ENCODE results near the gene IGSF5.
"Not testable (repeated sequence)": the region's sequence is repeated elsewhere in the genome, so short reads cannot be mapped to it uniquely, and the experiment has no call there.

IGSF5 gene

DNA sequence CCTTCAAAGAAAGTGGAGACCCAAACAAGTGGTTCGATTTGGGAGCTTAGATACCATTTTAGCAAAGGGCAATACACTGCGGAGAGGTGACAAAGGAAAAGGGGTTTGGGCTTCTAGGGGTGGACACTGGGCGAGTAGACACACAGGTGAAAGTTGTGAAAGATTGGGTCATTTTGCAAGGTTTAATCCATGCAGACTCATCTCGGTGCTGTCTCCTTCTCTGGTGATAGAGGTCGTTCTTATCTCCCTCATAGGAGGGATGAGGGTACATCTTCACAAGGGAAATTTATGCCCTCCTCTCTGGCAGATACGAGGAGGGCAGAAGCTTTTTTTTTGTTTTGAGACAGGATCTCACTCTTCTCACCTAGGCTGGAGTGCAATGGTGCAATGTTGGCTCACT is 6.4 kb upstream of the IGSF5 start:
- TF ChIP-seq, protein P1, sequence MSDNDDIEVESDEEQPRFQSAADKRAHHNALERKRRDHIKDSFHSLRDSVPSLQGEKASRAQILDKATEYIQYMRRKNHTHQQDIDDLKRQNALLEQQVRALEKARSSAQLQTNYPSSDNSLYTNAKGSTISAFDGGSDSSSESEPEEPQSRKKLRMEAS (IDR thresholded peaks at IDR 0.05; ENCODE audit: low read depth, low read length): no peak
- TF ChIP-seq, protein P2, sequence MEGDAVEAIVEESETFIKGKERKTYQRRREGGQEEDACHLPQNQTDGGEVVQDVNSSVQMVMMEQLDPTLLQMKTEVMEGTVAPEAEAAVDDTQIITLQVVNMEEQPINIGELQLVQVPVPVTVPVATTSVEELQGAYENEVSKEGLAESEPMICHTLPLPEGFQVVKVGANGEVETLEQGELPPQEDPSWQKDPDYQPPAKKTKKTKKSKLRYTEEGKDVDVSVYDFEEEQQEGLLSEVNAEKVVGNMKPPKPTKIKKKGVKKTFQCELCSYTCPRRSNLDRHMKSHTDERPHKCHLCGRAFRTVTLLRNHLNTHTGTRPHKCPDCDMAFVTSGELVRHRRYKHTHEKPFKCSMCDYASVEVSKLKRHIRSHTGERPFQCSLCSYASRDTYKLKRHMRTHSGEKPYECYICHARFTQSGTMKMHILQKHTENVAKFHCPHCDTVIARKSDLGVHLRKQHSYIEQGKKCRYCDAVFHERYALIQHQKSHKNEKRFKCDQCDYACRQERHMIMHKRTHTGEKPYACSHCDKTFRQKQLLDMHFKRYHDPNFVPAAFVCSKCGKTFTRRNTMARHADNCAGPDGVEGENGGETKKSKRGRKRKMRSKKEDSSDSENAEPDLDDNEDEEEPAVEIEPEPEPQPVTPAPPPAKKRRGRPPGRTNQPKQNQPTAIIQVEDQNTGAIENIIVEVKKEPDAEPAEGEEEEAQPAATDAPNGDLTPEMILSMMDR (IDR thresholded peaks at IDR 0.05; ENCODE audit: low read depth, low read length): no peak
- no peak for TF ChIP-seq POLR2A (IDR thresholded peaks at IDR 0.05; ENCODE audit: extremely low read depth, insufficient read length)
- no peak for TF ChIP-seq MYC (IDR thresholded peaks at IDR 0.05; ENCODE audit: low read depth, low read length)
- no peak overlapping the region for H3K4me3 ChIP-seq (ENCODE audit: low read depth, low read length)
- no peak for DNase-seq (ENCODE audit: low read depth)

DNA sequence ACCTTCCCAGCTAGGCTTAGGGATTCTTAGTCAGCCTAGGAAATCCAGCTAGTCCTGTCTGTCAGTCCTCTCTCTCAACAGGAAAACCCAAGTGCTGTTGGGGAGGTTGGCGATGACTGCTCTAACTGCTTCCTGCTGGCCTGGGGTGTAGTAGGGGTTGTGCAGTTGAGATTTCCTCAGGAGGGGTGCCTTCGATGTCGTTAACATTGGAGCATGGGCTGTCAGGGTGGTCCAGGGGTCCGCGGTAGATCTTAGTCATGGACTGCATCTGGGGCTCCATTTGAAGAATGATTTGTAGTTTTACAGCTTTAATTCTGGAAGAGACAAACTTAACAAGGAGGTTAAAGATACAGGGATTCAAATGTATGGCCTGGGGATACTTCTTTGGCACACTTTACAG is 5.5 kb upstream of the IGSF5 start:
- not testable (repeated sequence) for DNase-seq (ENCODE audit: low read depth)

DNA sequence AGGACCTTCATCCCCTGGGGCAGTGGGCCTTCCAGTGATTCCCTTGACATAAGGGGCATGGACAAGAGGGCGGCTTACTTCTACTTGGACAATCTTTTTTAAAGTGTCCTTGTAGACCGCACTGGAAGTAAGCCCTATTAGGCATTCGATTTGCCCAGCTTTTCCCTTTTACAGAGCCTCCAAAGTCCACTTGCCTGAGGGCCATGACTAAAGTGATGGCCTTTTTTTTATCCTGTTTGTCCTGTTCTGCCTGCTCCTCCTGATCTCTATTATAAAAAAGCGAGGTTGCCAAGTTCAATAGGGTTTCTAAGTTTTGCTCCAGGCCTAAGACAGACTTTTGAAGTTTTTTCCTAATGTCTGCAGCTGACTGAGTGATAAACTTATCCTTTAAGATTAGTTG is 2.4 kb upstream of the IGSF5 start:
- DNase-seq (ENCODE audit: low read depth); H3K4me3 ChIP-seq (ENCODE audit: low read depth, low read length): not testable (repeated sequence)

More for the DNA sequence above, 5.5 kb upstream of the IGSF5 start:
- H3K4me3 ChIP-seq (ENCODE audit: low read depth, low read length): not testable (repeated sequence)

DNA sequence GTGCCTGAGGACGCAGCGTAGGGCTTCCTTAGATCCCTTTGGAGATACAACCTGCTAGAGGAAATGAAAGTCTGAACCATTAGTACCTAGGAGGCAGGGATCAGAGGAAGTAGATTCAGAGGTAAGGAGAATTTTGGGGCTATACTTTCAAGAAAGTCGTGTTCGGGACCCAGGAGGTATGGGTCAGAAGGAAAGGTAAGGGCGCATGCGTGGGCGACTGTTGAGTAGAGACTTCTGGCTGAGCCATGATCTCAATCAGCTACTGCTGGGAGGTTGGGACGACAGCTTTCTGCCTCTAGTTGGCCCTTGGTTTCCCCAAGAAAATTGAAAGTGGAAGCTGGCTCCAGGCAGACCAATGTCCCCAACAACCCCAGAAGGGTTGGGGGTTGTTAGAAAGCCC is 349 bp downstream of the IGSF5 start:
- not testable (repeated sequence) for DNase-seq (ENCODE audit: low read depth); H3K4me3 ChIP-seq (ENCODE audit: low read depth, low read length)

DNA sequence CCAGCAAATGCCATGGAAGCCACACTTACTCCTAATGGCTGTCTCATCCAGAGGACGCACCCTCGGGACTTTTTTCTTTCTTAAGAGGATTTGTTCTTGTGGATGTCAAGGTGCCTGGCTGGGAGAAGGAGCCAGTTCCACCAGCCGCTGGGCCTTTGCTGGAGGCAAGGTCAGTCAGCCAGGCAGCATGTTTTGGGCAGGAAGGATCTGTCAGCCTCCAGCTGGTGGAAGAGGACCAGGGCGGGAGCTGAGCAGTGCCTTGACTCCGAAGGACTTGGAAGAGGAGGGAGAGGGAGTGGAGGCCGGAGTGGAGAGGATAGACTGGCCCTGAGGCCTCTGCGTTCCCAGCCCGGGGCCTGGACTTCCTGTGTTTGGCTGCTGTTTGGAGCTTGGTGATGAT is 5.7 kb downstream of the IGSF5 start:
- H3K4me3 ChIP-seq (ENCODE audit: low read depth, low read length): no peak overlapping the region
- DNase-seq (ENCODE audit: low read depth): no peak
- no peak for TF ChIP-seq POLR2A (IDR thresholded peaks at IDR 0.05; ENCODE audit: extremely low read depth, insufficient read length)
- TF ChIP-seq MYC (IDR thresholded peaks at IDR 0.05; ENCODE audit: low read depth, low read length): no peak

DNA sequence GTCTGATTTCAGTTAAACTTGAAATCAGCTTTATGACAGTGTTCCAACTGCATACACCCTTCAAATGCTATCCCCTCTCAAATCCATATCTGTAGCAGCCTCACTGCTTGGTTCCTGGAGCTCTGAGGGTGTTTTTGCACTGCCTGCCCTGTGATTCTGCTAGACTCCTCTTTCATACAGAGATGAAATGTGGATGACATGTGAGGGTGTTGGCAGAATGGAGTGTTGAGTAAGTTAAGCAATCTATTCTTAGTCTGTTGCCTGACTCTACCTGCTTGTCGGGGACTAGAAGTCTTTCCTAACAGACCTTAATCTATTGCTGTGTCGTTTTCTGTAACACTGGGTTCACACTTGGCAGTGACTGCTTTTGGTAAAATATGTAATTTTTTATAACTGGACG is 9.8 kb downstream of the IGSF5 start:
- H3K4me3 ChIP-seq (ENCODE audit: low read depth, low read length): no peak overlapping the region
- DNase-seq (ENCODE audit: low read depth): no peak
- TF ChIP-seq, protein P2 (IDR thresholded peaks at IDR 0.05; ENCODE audit: low read depth, low read length): no peak
- TF ChIP-seq, protein P1 (IDR thresholded peaks at IDR 0.05; ENCODE audit: low read depth, low read length): no peak
- no peak for TF ChIP-seq MYC (IDR thresholded peaks at IDR 0.05; ENCODE audit: low read depth, low read length)
- TF ChIP-seq POLR2A (IDR thresholded peaks at IDR 0.05; ENCODE audit: extremely low read depth, insufficient read length): no peak

DNA sequence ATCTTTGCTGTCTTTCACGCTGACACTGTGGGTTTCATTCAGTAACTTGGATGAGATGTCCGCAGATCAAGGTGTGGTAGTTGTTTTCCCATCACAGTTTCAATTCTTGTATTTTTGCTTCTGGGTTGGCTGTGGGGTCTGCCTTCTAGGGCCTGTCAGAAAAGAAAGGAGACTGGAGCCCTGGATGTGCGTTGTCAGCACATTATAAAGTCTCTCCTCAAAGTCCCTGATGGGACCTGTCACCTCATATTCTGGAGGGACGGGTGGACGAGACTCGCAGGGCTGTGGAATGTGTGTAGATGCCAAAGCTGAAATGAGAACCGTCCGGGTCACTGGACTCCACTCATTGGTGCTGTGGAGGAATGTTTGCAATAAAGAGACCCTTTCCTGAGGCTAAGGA is 11.3 kb downstream of the IGSF5 start:
- no peak for TF ChIP-seq POLR2A (IDR thresholded peaks at IDR 0.05; ENCODE audit: extremely low read depth, insufficient read length)
- TF ChIP-seq, protein P1 (IDR thresholded peaks at IDR 0.05; ENCODE audit: low read depth, low read length): no peak
- TF ChIP-seq MYC (IDR thresholded peaks at IDR 0.05; ENCODE audit: low read depth, low read length): no peak
- TF ChIP-seq, protein P2 (IDR thresholded peaks at IDR 0.05; ENCODE audit: low read depth, low read length): no peak
- DNase-seq (ENCODE audit: low read depth): no peak
- no peak overlapping the region for H3K4me3 ChIP-seq (ENCODE audit: low read depth, low read length)

DNA sequence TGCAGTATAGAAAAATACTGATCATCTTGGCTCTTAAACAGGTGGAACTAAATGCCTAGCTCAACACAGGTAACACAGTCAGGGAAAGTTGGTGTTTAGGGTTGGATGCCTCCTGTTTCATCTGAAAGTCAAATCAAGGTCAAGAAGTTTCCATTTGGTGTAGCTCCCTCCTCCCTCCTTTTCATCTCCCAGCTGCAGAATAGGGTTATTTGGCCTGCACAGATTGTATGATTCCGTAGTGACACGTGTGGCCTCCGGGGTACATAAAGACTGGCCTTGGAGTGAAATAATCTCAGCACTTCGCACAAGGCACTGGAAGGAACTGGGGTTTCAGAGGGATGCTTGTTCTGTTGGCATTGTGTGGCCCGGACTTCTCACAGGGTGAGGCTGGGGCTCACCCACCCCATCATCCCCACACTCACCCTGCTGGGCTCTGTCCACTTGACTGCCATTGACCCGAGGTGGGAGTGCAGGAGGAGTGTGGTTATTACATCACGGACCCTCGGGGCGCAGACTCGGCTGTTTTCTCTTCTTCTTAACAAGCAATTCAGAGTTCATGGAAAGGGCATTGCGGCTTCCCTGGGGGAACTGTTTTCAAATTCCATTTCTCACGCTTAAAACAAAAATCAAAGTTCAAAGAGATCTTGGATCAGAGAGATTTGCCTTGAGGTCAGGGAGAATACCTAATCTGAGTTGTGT is 18.4 kb downstream of the IGSF5 start:
- TF ChIP-seq MYC (IDR thresholded peaks at IDR 0.05; ENCODE audit: low read depth, low read length) (no peak), POLR2A (IDR thresholded peaks at IDR 0.05; ENCODE audit: extremely low read depth, insufficient read length) (no peak)
- TF ChIP-seq, protein P1 (IDR thresholded peaks at IDR 0.05; ENCODE audit: low read depth, low read length): no peak
- TF ChIP-seq, protein P2 (IDR thresholded peaks at IDR 0.05; ENCODE audit: low read depth, low read length): no peak
- H3K4me3 ChIP-seq (ENCODE audit: low read depth, low read length): no peak overlapping the region
- DNase-seq (ENCODE audit: low read depth): no peak
